Vagina (tissue), 2 donors: ENCODE measurements around the gene CD93.

Experiments
- CTCF ChIP-seq, 3 experiments: fragments of 450-650 bp in 2 of 3; fragments of 200-600 bp in 1 of 3; sonication (generic) in 1 of 3; IDR thresholded peaks; one replicate each; pipeline ENCODE4 v1.5.1; 2017 to 2019; ENCODE audit warnings: antibody characterized with exemption in 3 of 3, mild to moderate bottlenecking in 2 of 3, moderate library complexity in 2 of 3
- POLR2A ChIP-seq, 2 donors: fragments of 450-650 bp; IDR thresholded peaks; one replicate each; pipeline ENCODE4 v1.6.1; 2017; ENCODE audit warnings: antibody characterized with exemption in 2 of 2, mild to moderate bottlenecking in 2 of 2, moderate library complexity in 2 of 2

- no peak for TF ChIP-seq CTCF (IDR thresholded peaks at IDR 0.05)
- TF ChIP-seq POLR2A (IDR thresholded peaks at IDR 0.05): no peak
These were observed 24.9 kb downstream of the CD93 start for GRCh38 chr20:23061262-23061661.
